Activated CD4-positive, alpha-beta T cell treated with anti-CD3 and anti-CD28 coated beads for 36 hours (primary cell): Measurements from ENCODE around the gene FOXE1. TPM values are rescaled to one million over a fixed set of nuclear protein-coding genes. Genes with fewer than 3 reads are reported as not detected.

Experiments used
- ATAC-seq: fragments of 200-7000 bp; cut with Tn5 transposase; one replicate; pipeline ENCODE4 v1.10.0; 2021; ENCODE audit warnings: mild to moderate bottlenecking, moderate library complexity
- CTCF ChIA-PET: fragments of 350-600 bp; sonication (Branson Sonifier 250); formaldehyde crosslinking; loops from one replicate; lab custom pipeline; 2021; ENCODE audit warnings: antibody characterized with exemption; lab: Charles Lee
- POLR2A ChIA-PET: fragments of 350-600 bp; sonication (Branson Sonifier 250); formaldehyde crosslinking; loops from one replicate; lab custom pipeline; 2021; ENCODE audit warnings: antibody characterized with exemption, inconsistent platforms; lab: Charles Lee
- DNase-seq: peaks from one replicate; pipeline ENCODE4 v3.0.0-alpha.2; 2020
- H3K27ac Mint-ChIP-seq: one replicate; pipeline ENCODE4 v1.8.0; 2021; ENCODE audit warnings: mixed read lengths
- H3K27me3 Mint-ChIP-seq: one replicate; pipeline ENCODE4 v1.8.0; 2021; ENCODE audit warnings: mixed read lengths
- H3K36me3 Mint-ChIP-seq: one replicate; pipeline ENCODE4 v1.8.0; 2021; ENCODE audit warnings: low read depth, mixed read lengths
- H3K4me1 Mint-ChIP-seq: one replicate; pipeline ENCODE4 v1.8.0; 2021; ENCODE audit warnings: mixed read lengths
- H3K4me3 Mint-ChIP-seq: one replicate; pipeline ENCODE4 v1.8.0; 2021; ENCODE audit warnings: mild to moderate bottlenecking, moderate library complexity, mixed read lengths
- H3K9me3 Mint-ChIP-seq: one replicate; pipeline ENCODE4 v1.8.0; 2021; ENCODE audit warnings: low read depth, mixed read lengths
- intact Hi-C, 2 experiments: fragments of 100-400 bp; cut with DNase I in 1 of 2; cut with micrococcal nuclease in 1 of 2; formaldehyde crosslinking; loops; one replicate each; pipeline versions ENCODE4 v1.14.2 to v1.15.1; 2022 to 2024; cut with DNase I, micrococcal nuclease
- total RNA-seq, 2 experiments: library from RNA; stranded (reverse); gene quantifications; one replicate each; pipeline ENCODE4 v1.2.3, GENCODE V29; 2021

FOXE1 gene
- total RNA-seq, 2 experiments from 2014 or later = 0.07 TPM

- Mint-ChIP-seq H3K4me3 (no peak overlapping the region), H3K9me3 (no peaks in the 10 kb centered on the region), H3K27me3 (peaks cover 40% of the 10 kb centered on the region), H3K4me1 (no peaks in the 10 kb centered on the region), H3K36me3 (peaks cover 4% of the 10 kb centered on the region), H3K27ac (no peak overlapping the region)
- POLR2A ChIA-PET = interaction anchor here (0.7 kb wide), 1 partner anchor 46 kb away, joined by 3 read pairs; no protein-coding TSS in a partner anchor
- ATAC-seq (no peak), DNase-seq (no peak)
- CTCF ChIA-PET = no interaction called here
- intact Hi-C loops = no loop called here
Measured at GRCh38 chr9:97820373-97820772, 32.7 kb upstream of the FOXE1 start.

- Mint-ChIP-seq H3K27me3 (peaks cover 17% of the 10 kb centered on the region), H3K27ac (no peak overlapping the region), H3K4me1 (no peaks in the 10 kb centered on the region), H3K36me3 (no peaks in the 10 kb centered on the region), H3K4me3 (no peak overlapping the region), H3K9me3 (no peaks in the 10 kb centered on the region)
- ChIA-PET CTCF (no interaction called here), POLR2A (no interaction called here)
- intact Hi-C loops = no loop called here
- DNase-seq (no peak), ATAC-seq (no peak)
Measured at GRCh38 chr9:97830884-97831829, 21.9 kb upstream of the FOXE1 start.

DNA sequence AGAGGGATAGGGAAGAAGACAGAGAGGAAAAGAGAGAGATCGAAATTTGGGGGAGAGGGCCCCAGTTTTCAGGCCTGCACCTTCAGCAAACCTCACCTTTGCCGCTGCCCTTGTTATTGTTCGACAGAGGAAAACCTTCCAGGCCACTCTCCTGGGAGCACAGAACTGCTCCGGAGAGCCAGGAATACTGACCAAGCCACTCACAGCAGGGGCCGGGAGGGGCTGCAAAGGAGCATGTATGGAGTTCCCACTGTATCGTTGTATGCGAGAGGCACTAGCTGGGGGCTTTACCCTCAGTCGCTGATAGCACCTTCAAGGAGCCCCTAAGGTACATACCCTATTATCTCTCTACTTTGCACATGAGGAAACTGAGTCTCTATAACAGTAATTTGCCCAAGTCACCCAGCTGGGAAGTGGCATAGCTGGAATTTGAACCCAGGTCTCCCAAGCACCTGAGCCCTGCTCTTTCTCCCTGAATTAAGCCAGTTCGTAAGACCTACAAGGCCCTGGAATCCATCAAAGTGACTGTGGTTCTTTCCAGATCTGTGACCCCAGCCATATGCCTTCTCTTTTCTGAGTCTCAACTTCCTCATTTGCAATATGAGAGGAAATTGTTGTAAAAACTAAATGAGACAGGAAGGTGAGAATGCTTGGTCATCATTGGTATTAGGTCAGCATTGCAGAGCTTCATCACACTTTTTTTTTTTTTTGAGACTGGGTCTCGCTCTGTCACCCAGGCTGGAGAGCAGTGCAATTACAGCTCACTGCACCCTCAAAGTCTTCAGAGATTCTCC lies 21.0 kb upstream of the FOXE1 start:
- DNase-seq (no peak), ATAC-seq (no peak)
- Mint-ChIP-seq H3K27ac (no peak overlapping the region), H3K36me3 (no peaks in the 10 kb centered on the region), H3K4me1 (no peaks in the 10 kb centered on the region), H3K4me3 (no peak overlapping the region), H3K27me3 (peaks cover 17% of the 10 kb centered on the region), H3K9me3 (no peaks in the 10 kb centered on the region)
- intact Hi-C loops = no loop called here
- POLR2A ChIA-PET = no interaction called here
- CTCF ChIA-PET = interaction anchor here (0.7 to 1.2 kb wide), 2 partner anchors 17 to 60 kb away, joined by 3 to 5 read pairs; no protein-coding TSS in a partner anchor

GRCh38 chr9:97840521-97840920 lies 12.5 kb upstream of the FOXE1 start:
- intact Hi-C loops = no loop called here
- CTCF ChIA-PET = no interaction called here
- no peaks in the 10 kb centered on the region for H3K4me1 Mint-ChIP-seq
- no peak overlapping the region for H3K4me3 Mint-ChIP-seq
- peaks cover 54% of the 10 kb centered on the region for H3K27me3 Mint-ChIP-seq
- ATAC-seq (no peak), DNase-seq (no peak)
- H3K27ac Mint-ChIP-seq = no peak overlapping the region
- POLR2A ChIA-PET = no interaction called here
- H3K9me3 Mint-ChIP-seq = no peaks in the 10 kb centered on the region
- H3K36me3 Mint-ChIP-seq = no peaks in the 10 kb centered on the region

DNA sequence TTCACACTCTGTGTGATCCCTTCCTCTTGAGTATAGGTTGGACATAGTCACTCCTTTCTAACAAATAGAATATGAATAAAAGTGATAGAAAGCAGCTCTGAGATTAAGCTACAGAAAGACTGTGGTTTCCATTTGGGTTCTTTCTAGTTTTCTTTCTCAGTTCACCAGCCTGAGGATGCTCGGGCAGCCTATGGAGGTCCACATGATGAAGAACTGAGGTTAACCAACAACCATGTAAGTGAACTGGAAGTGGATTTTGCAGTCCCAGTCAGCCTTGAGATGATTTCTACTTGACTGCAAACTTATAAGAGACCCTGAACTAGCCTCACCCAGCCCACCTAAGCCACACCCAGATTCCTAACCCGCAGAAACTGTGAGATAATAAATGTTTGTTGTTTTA lies 10.1 kb upstream of the FOXE1 start:
- no peaks in the 10 kb centered on the region for H3K4me1 Mint-ChIP-seq
- no peaks in the 10 kb centered on the region for H3K9me3 Mint-ChIP-seq
- H3K4me3 Mint-ChIP-seq = no peak overlapping the region
- no peak overlapping the region for H3K27ac Mint-ChIP-seq
- CTCF ChIA-PET = interaction anchor here (0.9 to 1.6 kb wide), 2 partner anchors 17 to 46 kb away, joined by 3 read pairs; no protein-coding TSS in a partner anchor
- intact Hi-C loops = no loop called here
- DNase-seq (no peak), ATAC-seq (no peak)
- no peaks in the 10 kb centered on the region for H3K36me3 Mint-ChIP-seq
- peaks cover 59% of the 10 kb centered on the region for H3K27me3 Mint-ChIP-seq
- POLR2A ChIA-PET = no interaction called here

- ChIA-PET CTCF (no interaction called here), POLR2A (no interaction called here)
- intact Hi-C loops = no loop called here
- H3K4me3 Mint-ChIP-seq = no peak overlapping the region
- no peaks in the 10 kb centered on the region for H3K36me3 Mint-ChIP-seq
- H3K27me3 Mint-ChIP-seq = peaks cover 69% of the 10 kb centered on the region
- H3K4me1 Mint-ChIP-seq = peaks cover 11% of the 10 kb centered on the region
- DNase-seq (no peak), ATAC-seq (no peak)
- H3K27ac Mint-ChIP-seq = no peak overlapping the region
- no peaks in the 10 kb centered on the region for H3K9me3 Mint-ChIP-seq
Measured at GRCh38 chr9:97845130-97845529, 7.9 kb upstream of the FOXE1 start.

- Mint-ChIP-seq H3K27ac (no peak overlapping the region), H3K27me3 (peaks cover 69% of the 10 kb centered on the region), H3K36me3 (no peaks in the 10 kb centered on the region), H3K9me3 (no peaks in the 10 kb centered on the region), H3K4me1 (peaks cover 11% of the 10 kb centered on the region), H3K4me3 (no peak overlapping the region)
- ATAC-seq = no peak
- DNase-seq = no peak
- intact Hi-C loops = no loop called here
- ChIA-PET POLR2A (no interaction called here), CTCF (interaction anchor here (0.6 to 1.4 kb wide), 2 partner anchors 14 to 136 kb away, joined by 3 read pairs; no protein-coding TSS in a partner anchor)
Measured at GRCh38 chr9:97845763-97846162, 7.3 kb upstream of the FOXE1 start.

GRCh38 chr9:97846347-97846746 lies 6.7 kb upstream of the FOXE1 start:
- ATAC-seq = no peak
- no peak overlapping the region for H3K4me3 Mint-ChIP-seq
- intact Hi-C loops = no loop called here

GRCh38 chr9:97847474-97848214 lies 5.4 kb upstream of the FOXE1 start:
- ATAC-seq (no peak), DNase-seq (no peak)
- Mint-ChIP-seq H3K4me1 (peaks cover 17% of the 10 kb centered on the region), H3K27ac (no peak overlapping the region), H3K27me3 (peaks cover 73% of the 10 kb centered on the region), H3K9me3 (no peaks in the 10 kb centered on the region), H3K4me3 (no peak overlapping the region), H3K36me3 (no peaks in the 10 kb centered on the region)
- intact Hi-C loops = no loop called here
- ChIA-PET CTCF (interaction anchor here (0.7 to 1.3 kb wide), 2 partner anchors 53 to 142 kb away, joined by 4 read pairs; no protein-coding TSS in a partner anchor), POLR2A (interaction anchor here (0.5 to 1.1 kb wide), 3 partner anchors 50 to 151 kb away, joined by 3 to 9 read pairs (median 3); no protein-coding TSS in a partner anchor)

More at GRCh38 chr9:97846347-97846746, 6.7 kb upstream of the FOXE1 start:
- peaks cover 11% of the 10 kb centered on the region for H3K4me1 Mint-ChIP-seq
- ChIA-PET POLR2A (no interaction called here), CTCF (interaction anchor here (0.6 to 1.4 kb wide), 3 partner anchors 24 to 137 kb away, joined by 3 read pairs; no protein-coding TSS in a partner anchor)
- peaks cover 69% of the 10 kb centered on the region for H3K27me3 Mint-ChIP-seq
- H3K9me3 Mint-ChIP-seq = no peaks in the 10 kb centered on the region
- DNase-seq = no peak
- no peak overlapping the region for H3K27ac Mint-ChIP-seq
- no peaks in the 10 kb centered on the region for H3K36me3 Mint-ChIP-seq

DNA sequence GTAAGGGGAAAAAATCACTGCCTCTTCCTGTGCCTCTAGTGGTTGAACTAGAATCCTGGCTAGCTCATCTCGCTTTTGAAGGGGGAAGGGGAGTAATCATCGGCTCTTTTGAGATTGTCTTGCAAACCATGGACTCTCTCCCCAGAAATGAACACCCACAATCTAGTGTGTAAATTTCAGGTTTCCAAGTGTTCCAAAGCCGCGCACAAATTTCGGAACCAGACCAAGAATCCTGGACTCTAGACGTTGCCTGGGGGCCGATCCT lies 4.9 kb upstream of the FOXE1 start:
- Mint-ChIP-seq H3K27ac (no peak overlapping the region), H3K4me3 (no peak overlapping the region), H3K36me3 (no peaks in the 10 kb centered on the region), H3K9me3 (no peaks in the 10 kb centered on the region), H3K4me1 (peaks cover 17% of the 10 kb centered on the region), H3K27me3 (peaks cover 69% of the 10 kb centered on the region)
- intact Hi-C loops = no loop called here
- POLR2A ChIA-PET = interaction anchor here (0.7 to 1.1 kb wide), 2 partner anchors 143 to 152 kb away, joined by 3 read pairs; no protein-coding TSS in a partner anchor
- no peak for ATAC-seq
- no peak for DNase-seq
- CTCF ChIA-PET = interaction anchor here (0.7 to 1.3 kb wide), 2 partner anchors 52 to 143 kb away, joined by 4 read pairs; no protein-coding TSS in a partner anchor
